AG09309 (cell line): Measurements from ENCODE around the gene KHDC1.
"Not testable (repeated sequence)": the region's sequence is repeated elsewhere in the genome, so short reads cannot be mapped to it uniquely, and the experiment has no call there.

Experiments
- DNase-seq: peaks from one replicate; pipeline ENCODE4 v3.0.0-alpha.2; 2010; ENCODE audit warnings: low read depth
- H3K4me3 ChIP-seq: 2 replicates; pipeline ENCODE4 v1.5.1; 2011; ENCODE audit warnings: mild to moderate bottlenecking, low read depth, low read length, moderate library complexity; ENCODE audit not compliant: control insufficient read depth
- TF ChIP-seq, protein P1 (sequence below): IDR thresholded peaks from 2 replicates; pipeline ENCODE4 v1.5.1; 2011; ENCODE audit warnings: mild to moderate bottlenecking, low read depth, low read length, inconsistent platforms; ENCODE audit not compliant: insufficient read depth, control insufficient read depth; ENCODE audit errors: missing control alignments

KHDC1 gene

DNA sequence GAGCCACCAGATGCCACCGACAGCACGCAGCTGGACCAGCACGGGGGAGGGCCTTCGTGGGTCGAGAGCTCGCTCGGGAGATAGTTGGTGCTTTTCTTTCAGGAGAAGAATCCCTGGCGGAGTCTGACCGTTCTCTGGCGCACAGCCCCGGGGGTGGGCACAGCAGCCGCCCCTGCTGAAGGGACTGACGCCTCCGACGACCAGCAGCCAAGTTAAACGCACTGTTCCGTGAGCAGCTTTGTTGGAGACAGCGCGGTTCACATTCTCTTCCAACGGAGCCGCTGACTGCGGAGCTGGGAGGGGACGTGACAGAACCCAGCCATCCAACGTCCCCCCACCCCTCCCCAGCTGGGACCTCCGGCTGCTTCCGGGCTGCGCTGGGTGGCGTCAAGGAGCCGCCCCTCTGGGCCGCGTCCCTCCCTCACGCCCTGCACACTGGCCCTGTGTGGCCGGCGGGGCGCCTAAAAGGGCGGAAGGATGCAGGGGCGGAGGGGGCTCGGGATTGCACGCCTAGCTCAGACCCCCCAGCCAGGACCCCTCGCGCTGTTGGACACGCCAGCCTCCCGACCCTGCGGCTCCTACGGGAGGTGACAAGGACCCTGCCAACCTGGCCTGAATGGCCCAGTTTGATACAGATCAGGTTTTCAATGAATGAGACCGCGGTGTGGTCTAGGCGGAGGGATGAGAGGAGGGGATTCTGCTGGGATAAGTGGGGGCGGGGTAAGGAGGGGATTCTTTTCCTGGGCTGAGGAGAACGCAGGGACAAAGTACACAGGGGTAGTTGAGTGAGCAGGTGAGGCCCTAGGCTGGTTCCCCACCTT lies 36.4 kb upstream of the KHDC1 start:
- H3K4me3 ChIP-seq: peak overlapping the region; percentile 11; the same call in 1 of the 2 replicates
- TF ChIP-seq, protein P1, sequence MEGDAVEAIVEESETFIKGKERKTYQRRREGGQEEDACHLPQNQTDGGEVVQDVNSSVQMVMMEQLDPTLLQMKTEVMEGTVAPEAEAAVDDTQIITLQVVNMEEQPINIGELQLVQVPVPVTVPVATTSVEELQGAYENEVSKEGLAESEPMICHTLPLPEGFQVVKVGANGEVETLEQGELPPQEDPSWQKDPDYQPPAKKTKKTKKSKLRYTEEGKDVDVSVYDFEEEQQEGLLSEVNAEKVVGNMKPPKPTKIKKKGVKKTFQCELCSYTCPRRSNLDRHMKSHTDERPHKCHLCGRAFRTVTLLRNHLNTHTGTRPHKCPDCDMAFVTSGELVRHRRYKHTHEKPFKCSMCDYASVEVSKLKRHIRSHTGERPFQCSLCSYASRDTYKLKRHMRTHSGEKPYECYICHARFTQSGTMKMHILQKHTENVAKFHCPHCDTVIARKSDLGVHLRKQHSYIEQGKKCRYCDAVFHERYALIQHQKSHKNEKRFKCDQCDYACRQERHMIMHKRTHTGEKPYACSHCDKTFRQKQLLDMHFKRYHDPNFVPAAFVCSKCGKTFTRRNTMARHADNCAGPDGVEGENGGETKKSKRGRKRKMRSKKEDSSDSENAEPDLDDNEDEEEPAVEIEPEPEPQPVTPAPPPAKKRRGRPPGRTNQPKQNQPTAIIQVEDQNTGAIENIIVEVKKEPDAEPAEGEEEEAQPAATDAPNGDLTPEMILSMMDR: no peak
- no peak for DNase-seq

DNA sequence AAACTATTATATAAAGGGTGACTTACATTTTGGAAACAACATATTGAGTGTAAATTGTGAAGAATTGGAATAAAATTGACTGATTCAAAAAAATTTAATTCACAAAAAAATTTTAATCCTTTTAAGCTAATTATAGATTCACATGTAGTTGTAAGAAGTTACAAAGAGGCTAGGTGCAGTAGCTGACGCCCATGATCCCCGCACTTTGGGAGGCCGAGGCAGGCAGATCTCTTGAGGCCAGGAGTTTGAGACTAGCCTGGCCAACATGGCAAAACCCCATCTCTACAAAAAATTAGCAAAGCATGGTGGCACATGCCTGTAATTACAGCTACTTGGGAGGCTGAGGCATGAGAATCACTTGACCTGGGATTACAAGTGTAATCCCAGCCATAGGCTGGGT lies 30.3 kb upstream of the KHDC1 start:
- TF ChIP-seq, protein P1: no peak
- no peak overlapping the region for H3K4me3 ChIP-seq
- no peak for DNase-seq

DNA sequence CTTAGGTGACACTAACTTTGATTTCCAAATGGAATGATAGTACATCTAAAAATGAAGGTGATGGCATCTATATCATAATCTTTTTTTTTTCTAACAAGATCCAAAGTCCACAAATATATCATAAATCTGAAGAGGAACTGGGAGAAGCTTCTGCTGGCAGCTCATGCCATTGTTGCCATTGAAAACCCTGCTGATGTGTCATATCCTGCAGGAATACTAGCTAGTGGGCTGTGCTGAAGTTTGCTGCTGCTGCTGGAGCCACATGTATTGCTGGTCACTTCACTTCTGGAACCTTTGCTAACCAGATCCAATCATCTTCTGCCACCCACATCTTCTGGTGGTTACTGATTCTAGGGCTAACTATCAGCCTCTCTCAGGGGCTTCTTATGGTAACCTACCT lies 27.4 kb upstream of the KHDC1 start:
- no peak overlapping the region for H3K4me3 ChIP-seq
- TF ChIP-seq, protein P1: no peak
- DNase-seq: no peak

DNA sequence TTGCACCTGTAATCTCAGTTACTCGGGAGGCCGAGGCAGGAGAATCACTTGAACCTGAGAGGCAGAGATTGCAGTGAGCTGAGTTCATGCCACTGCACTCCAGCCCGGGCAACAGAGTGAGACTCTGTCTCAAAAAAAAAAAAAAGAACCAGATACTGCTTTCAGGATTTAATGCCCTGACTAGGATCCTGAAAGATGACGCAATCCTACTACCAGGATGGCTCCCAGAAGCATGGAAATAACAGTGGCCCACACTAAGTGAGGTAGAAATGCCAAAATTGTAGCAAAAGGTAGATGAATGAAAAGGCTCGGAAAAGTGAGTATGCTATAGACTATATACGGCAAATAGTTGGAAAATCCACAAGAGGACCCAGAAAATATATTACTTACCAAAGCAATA lies 23.8 kb upstream of the KHDC1 start:
- no peak for DNase-seq
- TF ChIP-seq, protein P1: no peak

DNA sequence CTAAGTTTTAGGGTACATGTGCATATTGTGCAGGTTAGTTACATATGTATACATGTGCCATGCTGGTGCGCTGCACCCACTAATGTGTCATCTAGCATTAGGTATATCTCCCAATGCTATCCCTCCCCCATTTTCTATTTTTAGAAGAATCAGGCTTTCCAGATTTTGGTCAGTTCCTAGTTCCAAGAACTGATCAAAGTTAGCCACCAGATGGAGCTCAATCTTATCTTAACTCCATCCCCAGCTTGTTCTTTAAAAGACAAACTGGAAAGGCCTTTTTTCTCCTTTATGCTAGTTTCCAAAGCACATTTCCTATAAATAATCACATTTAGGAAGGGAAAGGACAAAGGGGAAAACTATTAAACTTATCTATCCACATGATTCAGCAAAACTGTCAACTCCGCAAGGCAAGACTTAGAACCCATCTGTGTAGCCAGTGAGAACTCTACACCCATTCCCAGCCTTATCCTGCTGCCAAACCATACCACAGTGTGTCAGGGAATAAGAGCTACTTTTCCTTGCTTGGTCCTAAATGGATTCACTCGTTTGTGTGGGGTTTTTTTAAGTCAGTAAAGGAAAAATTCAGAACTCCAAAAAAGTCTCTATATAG lies 22.8 kb upstream of the KHDC1 start:
- TF ChIP-seq, protein P1: peak; percentile 51
- peak; percentile 44 for DNase-seq
- H3K4me3 ChIP-seq: no peak overlapping the region

More for the DNA sequence above, 23.8 kb upstream of the KHDC1 start:
- no peak overlapping the region for H3K4me3 ChIP-seq

DNA sequence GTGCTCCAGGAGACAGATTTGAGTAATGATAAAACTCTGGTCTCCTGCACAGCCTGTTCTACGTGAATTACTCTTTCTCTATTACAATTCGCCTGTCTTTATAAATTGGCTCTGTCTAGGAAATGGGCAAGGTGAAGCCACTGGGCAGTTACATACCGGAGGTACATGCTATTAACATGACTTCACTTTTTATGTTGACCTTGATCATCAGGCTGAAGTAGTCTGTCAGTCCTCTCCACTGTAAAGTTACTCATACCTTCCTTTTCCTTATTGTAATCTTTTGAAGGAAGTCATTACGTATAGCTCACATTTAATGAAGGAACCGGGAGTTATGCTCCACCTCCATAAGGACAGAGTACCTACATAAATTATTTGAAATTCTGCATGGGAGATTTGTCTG lies 19.9 kb upstream of the KHDC1 start:
- no peak for DNase-seq
- TF ChIP-seq, protein P1: no peak
- no peak overlapping the region for H3K4me3 ChIP-seq

DNA sequence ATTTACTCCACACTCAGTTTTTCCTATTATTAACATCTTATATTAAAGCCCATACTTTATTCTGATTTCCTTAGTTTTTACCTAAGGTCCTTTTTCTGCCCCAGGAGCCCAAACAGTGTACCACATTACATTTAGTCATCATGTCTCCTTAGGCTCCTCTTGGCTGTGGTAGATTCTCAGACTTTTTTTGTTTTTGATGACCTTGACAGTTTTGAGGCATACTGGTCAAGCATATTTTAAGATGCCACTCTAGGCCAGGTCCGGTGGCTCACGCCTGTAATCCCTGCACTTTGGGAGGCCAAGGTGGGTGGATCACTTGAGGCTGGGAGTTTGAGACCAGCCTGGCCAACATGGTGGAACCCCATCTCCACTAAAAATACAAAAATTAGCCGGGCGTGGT lies 18.7 kb upstream of the KHDC1 start:
- not testable (repeated sequence) for H3K4me3 ChIP-seq, DNase-seq

DNA sequence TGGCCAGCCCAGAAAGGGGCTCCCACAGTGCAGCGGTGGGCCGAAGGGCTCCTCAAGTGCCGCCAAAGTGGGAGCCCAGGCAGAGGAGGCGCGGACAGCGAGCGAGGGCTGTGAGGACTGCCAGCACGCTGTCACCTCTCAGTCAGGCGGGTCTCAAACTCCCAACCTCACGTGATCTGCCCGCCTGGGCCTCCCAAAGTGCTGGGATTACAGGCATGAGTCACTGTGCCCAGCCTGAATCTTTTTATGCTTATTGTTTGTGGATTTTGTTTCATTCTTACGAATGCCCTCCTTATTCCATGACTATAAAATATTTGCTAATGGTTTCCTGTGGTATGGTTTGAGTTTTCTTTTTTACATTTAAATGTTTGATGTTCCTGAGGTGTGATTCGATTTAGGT lies 6.3 kb upstream of the KHDC1 start:
- DNase-seq, H3K4me3 ChIP-seq: not testable (repeated sequence)

DNA sequence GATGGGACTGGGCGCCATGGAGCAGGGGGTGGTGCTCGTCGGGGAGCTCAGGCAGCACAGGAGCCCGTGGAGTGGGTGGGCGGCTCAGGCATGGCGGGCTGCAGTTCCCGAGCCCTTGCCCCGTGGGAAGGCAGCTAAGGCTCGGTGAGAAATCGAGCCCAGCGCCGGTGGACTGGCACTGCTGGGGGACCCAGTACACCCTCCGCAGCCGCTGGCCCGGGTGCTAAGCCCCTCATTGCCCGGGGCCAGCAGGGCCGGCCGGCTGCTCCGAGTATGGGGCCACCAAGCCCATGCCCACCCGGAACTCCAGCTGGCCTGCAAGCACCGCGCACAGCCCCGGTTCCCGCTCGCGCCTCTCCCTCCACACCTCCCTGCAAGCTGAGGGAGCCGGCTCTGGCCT lies 5.9 kb upstream of the KHDC1 start:
- H3K4me3 ChIP-seq, DNase-seq: not testable (repeated sequence)
